Fibroblast of lung (primary cell): ENCODE measurements around the gene TRIM44.

Experiments
- EZH2 ChIP-seq: IDR thresholded peaks from 2 replicates; pipeline ENCODE4 v1.5.1; 2012; ENCODE audit warnings: low read length, control low read depth, mild to moderate bottlenecking; ENCODE audit errors: missing control alignments
- TF ChIP-seq, protein P1 (sequence below), 2 donors: IDR thresholded peaks in 1 of 2; conservative IDR thresholded peaks in 1 of 2; 1 replicate in 1 of 2; 2 replicates in 1 of 2; pipeline ENCODE4 v1.5.1; 2011 to 2012; ENCODE audit warnings: low read length in 2 of 2, control low read depth in 1 of 2, inconsistent platforms in 1 of 2, low read depth in 1 of 2, mild to moderate bottlenecking in 1 of 2

DNA sequence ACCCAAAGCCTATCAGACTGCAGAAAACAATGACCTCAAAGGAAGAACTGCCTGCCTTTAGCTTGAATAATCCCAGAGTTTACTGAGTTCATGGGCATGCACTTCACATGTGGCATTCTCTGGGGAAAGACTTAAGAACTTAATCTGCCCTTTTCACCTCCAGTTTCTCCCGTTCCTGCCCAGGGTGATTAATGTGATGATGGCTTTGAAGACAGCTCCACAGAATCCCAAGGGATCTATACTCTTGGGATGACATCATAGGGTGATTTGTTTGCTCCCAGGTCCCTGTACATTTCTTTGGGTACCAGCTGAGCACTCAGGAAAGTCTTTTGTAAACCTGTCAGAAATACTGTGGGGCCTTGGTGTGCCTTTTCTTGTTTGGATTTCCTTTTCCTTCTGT is 30.3 kb upstream of the TRIM44 start:
- TF ChIP-seq EZH2, result no peak
- TF ChIP-seq, protein P1, sequence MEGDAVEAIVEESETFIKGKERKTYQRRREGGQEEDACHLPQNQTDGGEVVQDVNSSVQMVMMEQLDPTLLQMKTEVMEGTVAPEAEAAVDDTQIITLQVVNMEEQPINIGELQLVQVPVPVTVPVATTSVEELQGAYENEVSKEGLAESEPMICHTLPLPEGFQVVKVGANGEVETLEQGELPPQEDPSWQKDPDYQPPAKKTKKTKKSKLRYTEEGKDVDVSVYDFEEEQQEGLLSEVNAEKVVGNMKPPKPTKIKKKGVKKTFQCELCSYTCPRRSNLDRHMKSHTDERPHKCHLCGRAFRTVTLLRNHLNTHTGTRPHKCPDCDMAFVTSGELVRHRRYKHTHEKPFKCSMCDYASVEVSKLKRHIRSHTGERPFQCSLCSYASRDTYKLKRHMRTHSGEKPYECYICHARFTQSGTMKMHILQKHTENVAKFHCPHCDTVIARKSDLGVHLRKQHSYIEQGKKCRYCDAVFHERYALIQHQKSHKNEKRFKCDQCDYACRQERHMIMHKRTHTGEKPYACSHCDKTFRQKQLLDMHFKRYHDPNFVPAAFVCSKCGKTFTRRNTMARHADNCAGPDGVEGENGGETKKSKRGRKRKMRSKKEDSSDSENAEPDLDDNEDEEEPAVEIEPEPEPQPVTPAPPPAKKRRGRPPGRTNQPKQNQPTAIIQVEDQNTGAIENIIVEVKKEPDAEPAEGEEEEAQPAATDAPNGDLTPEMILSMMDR (conservative IDR thresholded peaks at IDR 0.05 in 1 of 2, IDR thresholded peaks at IDR 0.05 in 1 of 2; ENCODE audit: low read depth in 1 of 2, low read length in 2 of 2), result no peak
